IMR-90 (cell line): Measurements from ENCODE around the gene UBE2E2. TPM values are rescaled to one million over a fixed set of nuclear protein-coding genes. Genes with fewer than 3 reads are reported as not detected.

ENCODE experiments used
- ATAC-seq: fragments of 200-7000 bp; cut with Tn5 transposase; 2 replicates; pipeline ENCODE4 v1.9.1; 2020; ENCODE audit warnings: low read depth, mild to moderate bottlenecking, moderate library complexity
- BruUV-seq: library from RNA; stranded (reverse); fragments of 400-500 nt; replicated peaks from 2 replicates; lab custom pipeline; 2021; lab: Mats Ljungman, UMichigan
- CTCF ChIA-PET: fragments of 300-600 bp; formaldehyde crosslinking; extraction: SDS; loops from one replicate; lab custom pipeline; 2021; ENCODE audit warnings: antibody characterized with exemption; lab: Yijun Ruan, JAX
- POLR2A ChIA-PET: fragments of 300-600 bp; sonication (Branson Sonifier 250); formaldehyde crosslinking; loops from one replicate; lab custom pipeline; 2022; ENCODE audit warnings: antibody characterized with exemption; ENCODE audit not compliant: unreplicated experiment; lab: Charles Lee
- DNase-seq: peaks from one replicate; pipeline ENCODE4 v3.0.0; 2013
- H2AFZ ChIP-seq: replicated peaks from 2 replicates; pipeline ENCODE3; 2013; ENCODE audit warnings: low read length, mild to moderate bottlenecking; ENCODE audit not compliant: poor library complexity
- H2AK5ac ChIP-seq: 2 replicates; pipeline ENCODE4 v1.6.1; 2013; ENCODE audit warnings: low read depth, low read length, inconsistent platforms
- H2AK9ac ChIP-seq: replicated peaks from 2 replicates; pipeline ENCODE3; 2013; ENCODE audit warnings: mild to moderate bottlenecking, low read depth, low read length, moderate library complexity; ENCODE audit not compliant: poor library complexity
- H2BK120ac ChIP-seq: 2 replicates; pipeline ENCODE4 v1.6.1; 2013; ENCODE audit warnings: low read depth, low read length, inconsistent platforms
- H2BK15ac ChIP-seq: 3 replicates; pipeline ENCODE4 v1.6.1; 2013; ENCODE audit warnings: low read depth, low read length, inconsistent platforms
- H2BK20ac ChIP-seq: 2 replicates; pipeline ENCODE4 v1.6.1; 2013; ENCODE audit warnings: low read depth, mild to moderate bottlenecking, inconsistent platforms, low read length, moderate library complexity
- H2BK5ac ChIP-seq: 2 replicates; pipeline ENCODE4 v1.6.1; 2013; ENCODE audit warnings: mild to moderate bottlenecking, low read depth, low read length, inconsistent platforms; ENCODE audit not compliant: poor library complexity, severe bottlenecking
- H3K14ac ChIP-seq: replicated peaks from 2 replicates; pipeline ENCODE4 v1.6.1; 2013; ENCODE audit warnings: low read depth, low read length, inconsistent platforms
- H3K18ac ChIP-seq: 2 replicates; pipeline ENCODE4 v1.6.1; 2013; ENCODE audit warnings: low read depth, low read length, control low read depth
- H3K23ac ChIP-seq: 2 replicates; pipeline ENCODE4 v1.6.1; 2013; ENCODE audit warnings: low read depth, low read length, inconsistent platforms
- H3K27ac ChIP-seq: 2 replicates; pipeline ENCODE4 v1.5.1; 2013; ENCODE audit warnings: mild to moderate bottlenecking, control low read depth, low read length; ENCODE audit not compliant: insufficient read depth
- H3K27me3 ChIP-seq: 2 replicates; pipeline ENCODE4 v1.6.1; 2013; ENCODE audit warnings: low read length; ENCODE audit not compliant: control insufficient read depth, insufficient read depth
- H3K36me3 ChIP-seq: 2 replicates; pipeline ENCODE4 v1.6.1; 2013; ENCODE audit warnings: low read length, mixed read lengths; ENCODE audit not compliant: control insufficient read depth, insufficient read depth
- H3K4ac ChIP-seq: 2 replicates; pipeline ENCODE4 v1.6.1; 2013; ENCODE audit warnings: low read depth, low read length, inconsistent platforms
- H3K4me1 ChIP-seq: 2 replicates; pipeline ENCODE4 v1.6.1; 2013; ENCODE audit warnings: low read length, mixed read lengths; ENCODE audit not compliant: control insufficient read depth, insufficient read depth
- H3K4me2 ChIP-seq: 2 replicates; pipeline ENCODE4 v1.6.1; 2013; ENCODE audit warnings: low read depth, mild to moderate bottlenecking, control low read depth, low read length, moderate library complexity
- H3K4me3 ChIP-seq: 2 replicates; pipeline ENCODE4 v1.5.1; 2013; ENCODE audit warnings: low read depth, mild to moderate bottlenecking, control low read depth, low read length, moderate library complexity; ENCODE audit not compliant: insufficient read depth
- H3K56ac ChIP-seq: 2 replicates; pipeline ENCODE4 v1.6.1; 2013; ENCODE audit warnings: low read length, inconsistent platforms; ENCODE audit not compliant: insufficient read depth; ENCODE audit errors: extremely low read depth
- H3K79me1 ChIP-seq, 2 experiments: 2 replicates each; pipeline ENCODE4 v1.6.1; 2013; ENCODE audit warnings: low read length in 2 of 2, inconsistent platforms in 1 of 2, low read depth in 1 of 2
- H3K9ac ChIP-seq: 2 replicates; pipeline ENCODE4 v1.6.1; 2013; ENCODE audit warnings: low read depth, low read length, control low read depth
- H3K9me1 ChIP-seq: 2 replicates; pipeline ENCODE4 v1.6.1; 2013; ENCODE audit warnings: low read length, inconsistent platforms; ENCODE audit not compliant: insufficient read depth
- H3K9me3 ChIP-seq: 2 replicates; pipeline ENCODE4 v1.6.1; 2013; ENCODE audit warnings: low read length; ENCODE audit not compliant: control insufficient read depth, insufficient read depth
- H4K20me1 ChIP-seq: 2 replicates; pipeline ENCODE4 v1.6.1; 2013; ENCODE audit warnings: low read length, inconsistent platforms; ENCODE audit not compliant: insufficient read depth
- H4K5ac ChIP-seq: 2 replicates; pipeline ENCODE4 v1.6.1; 2013; ENCODE audit warnings: mild to moderate bottlenecking, low read depth, low read length, control low read depth
- H4K8ac ChIP-seq, 2 experiments: 2 replicates each; pipeline ENCODE4 v1.6.1; 2013; ENCODE audit warnings: low read depth in 2 of 2, low read length in 2 of 2, control low read depth in 1 of 2, inconsistent platforms in 1 of 2
- H4K91ac ChIP-seq: 2 replicates; pipeline ENCODE4 v1.6.1; 2013; ENCODE audit warnings: low read depth, low read length, inconsistent platforms; ENCODE audit not compliant: insufficient read depth
- BHLHE40 ChIP-seq: fragments of 150-350 bp; IDR thresholded peaks from 2 replicates; pipeline ENCODE4 v1.6.1; 2016; ENCODE audit warnings: mild to moderate bottlenecking, low read depth, low read length
- CEBPB ChIP-seq: IDR thresholded peaks from 2 replicates; pipeline ENCODE4 v1.6.1; 2012; ENCODE audit warnings: low read depth, low read length, improper control_type of control experiment
- CHD1 ChIP-seq: IDR thresholded peaks from 2 replicates; pipeline ENCODE4 v1.6.1; 2012; ENCODE audit warnings: low read depth, low read length, improper control_type of control experiment
- CTCF ChIP-seq: conservative IDR thresholded peaks from 2 replicates; pipeline ENCODE4 v1.5.1; 2012; ENCODE audit warnings: mild to moderate bottlenecking, low read depth, low read length, improper control_type of control experiment
- ELK1 ChIP-seq: fragments of 150-350 bp; IDR thresholded peaks from 2 replicates; pipeline ENCODE4 v1.6.1; 2016; ENCODE audit warnings: low read depth, mild to moderate bottlenecking, low read length, moderate library complexity, borderline replicate concordance
- FOS ChIP-seq: fragments of 150-350 bp; IDR thresholded peaks from 2 replicates; pipeline ENCODE4 v1.6.1; 2016; ENCODE audit warnings: low read depth, low read length
- MAFK ChIP-seq: IDR thresholded peaks from 2 replicates; pipeline ENCODE4 v1.6.1; 2012; ENCODE audit warnings: low read depth, low read length, improper control_type of control experiment
- MAZ ChIP-seq: IDR thresholded peaks from 2 replicates; pipeline ENCODE4 v1.6.1; 2012; ENCODE audit warnings: low read depth, mild to moderate bottlenecking, low read length, improper control_type of control experiment, moderate library complexity, borderline replicate concordance
- MXI1 ChIP-seq: IDR thresholded peaks from 2 replicates; pipeline ENCODE4 v1.6.1; 2012; ENCODE audit warnings: low read depth, mild to moderate bottlenecking, low read length, moderate library complexity, borderline replicate concordance
- NFE2L2 ChIP-seq: fragments of 150-350 bp; IDR thresholded peaks from 2 replicates; pipeline ENCODE4 v1.6.1; 2016; ENCODE audit warnings: low read depth, mild to moderate bottlenecking, low read length
- POLR2A ChIP-seq: IDR thresholded peaks from 2 replicates; pipeline ENCODE4 v1.6.1; 2012; ENCODE audit warnings: mild to moderate bottlenecking, low read depth, low read length
- RAD21 ChIP-seq: IDR thresholded peaks from 2 replicates; pipeline ENCODE4 v1.6.1; 2012; ENCODE audit warnings: low read length, improper control_type of control experiment
- RCOR1 ChIP-seq: IDR thresholded peaks from 2 replicates; pipeline ENCODE4 v1.6.1; 2012; ENCODE audit warnings: mild to moderate bottlenecking, low read length, improper control_type of control experiment; ENCODE audit not compliant: insufficient replicate concordance
- RFX5 ChIP-seq: IDR thresholded peaks from 2 replicates; pipeline ENCODE4 v1.8.0; 2012; ENCODE audit warnings: low read depth, mild to moderate bottlenecking, low read length, moderate library complexity
- SMC3 ChIP-seq: fragments of 150-350 bp; IDR thresholded peaks from 2 replicates; pipeline ENCODE4 v1.6.1; 2016; ENCODE audit warnings: low read depth, mild to moderate bottlenecking, antibody characterized with exemption, low read length, moderate library complexity
- USF2 ChIP-seq: fragments of 150-350 bp; IDR thresholded peaks from 2 replicates; pipeline ENCODE4 v1.6.1; 2017; ENCODE audit warnings: mild to moderate bottlenecking, antibody characterized with exemption, low read length, low read depth
- WGBS, 2 experiments: methylation state at CpG; one replicate each; pipeline versions ENCODE4 v1.1.5 to v1.1.7; 2013; ENCODE audit warnings: missing lambda C conversion rate in 2 of 2; ENCODE audit not compliant: insufficient read length in 1 of 2; ENCODE audit errors: extremely low coverage in 2 of 2; 5-methylcytosine and 5-hydroxymethylcytosine counted together
- dilution Hi-C: fragments of 300-500 bp; cut with HindIII; formaldehyde crosslinking; loops from one replicate; pipeline ENCODE4 v1.14.3; 2018; ENCODE audit warnings: low sequenced_read_pairs; ENCODE audit not compliant: unreplicated experiment
- in situ Hi-C: fragments of 300-500 bp; cut with MboI; formaldehyde crosslinking; loops from 3 replicates; pipeline ENCODE4 v1.14.3; 2019; ENCODE audit warnings: low sequenced_read_pairs, inconsistent platforms, mixed read lengths
- intact Hi-C: fragments of 100-400 bp; cut with micrococcal nuclease; formaldehyde crosslinking; loops from 2 replicates; pipeline ENCODE4 v1.10.0; 2022
- polyA plus RNA-seq, 3 experiments: library from polyadenylated mRNA; depleted of rRNA; stranded (reverse); fragments of >200 nt; gene quantifications; 2 replicates each; pipeline ENCODE4 v1.2.3, GENCODE V29; 2012; ENCODE audit warnings: low replicate concordance in 1 of 3
- total RNA-seq: library from RNA; depleted of rRNA; stranded (reverse); fragments of >200 nt; gene quantifications from 2 replicates; pipeline ENCODE4 v1.2.3, GENCODE V29; 2012

Gene UBE2E2
- total and polyA plus RNA-seq, 2 of the 4 experiments (the other 2 are of a cell fraction) = 18.6 to 32.7 TPM

- H2BK120ac ChIP-seq = no peak overlapping the region
- H4K91ac ChIP-seq = no peak overlapping the region
- BruUV-seq = no TSS peak
- no peak overlapping the region for H2BK20ac ChIP-seq
- H2BK5ac ChIP-seq = no peak overlapping the region
- no peak overlapping the region for H2AK5ac ChIP-seq
- no peak overlapping the region for H3K18ac ChIP-seq
- no peak overlapping the region for H3K56ac ChIP-seq
- no peak overlapping the region for H3K14ac ChIP-seq
- no peak for ATAC-seq
- no peak overlapping the region for H4K5ac ChIP-seq
- WGBS, 2 experiments = no CpG with 5 or more reads among the region's 5 CpGs
- H3K23ac ChIP-seq = no peak overlapping the region
- intact Hi-C loops (no loop called here), in situ Hi-C loops (no loop called here), dilution Hi-C loops (no loop called here)
- no peak overlapping the region for H3K4ac ChIP-seq
- no peaks in the 10 kb centered on the region for H4K20me1 ChIP-seq
- peaks cover 0 to 7% of the 10 kb centered on the region in 2 experiments; a peak in 3 of 4 replicates for H3K79me1 ChIP-seq
- H3K4me1 ChIP-seq = peaks cover 3% of the 10 kb centered on the region
- H2AK9ac ChIP-seq = no peak overlapping the region
- H3K27ac ChIP-seq = no peak overlapping the region
- no peak overlapping the region for H3K4me3 ChIP-seq
- TF ChIP-seq MAFK (no peak), MAZ (no peak), RAD21 (no peak), CHD1 (no peak), BHLHE40 (no peak), CEBPB (no peak), RFX5 (no peak), USF2 (no peak), SMC3 (no peak), FOS (no peak), ELK1 (no peak), NFE2L2 (no peak), POLR2A (no peak), CTCF (no peak), MXI1 (no peak), RCOR1 (no peak)
- no peak overlapping the region for H3K4me2 ChIP-seq
- no peak for DNase-seq
- no peak overlapping the region for H2AFZ ChIP-seq
- POLR2A ChIA-PET = interaction anchor here (0.6 kb wide), 1 partner anchor 10 kb away, joined by 4 read pairs; no protein-coding TSS in a partner anchor
- H2BK15ac ChIP-seq = no peak overlapping the region
- H3K9me1 ChIP-seq = peaks cover 5% of the 10 kb centered on the region; the same call in 1 of the 2 replicates
- no peaks in the 10 kb centered on the region for H3K9me3 ChIP-seq
- no peak overlapping the region for H4K8ac ChIP-seq
- H3K27me3 ChIP-seq = no peaks in the 10 kb centered on the region
- CTCF ChIA-PET = no interaction called here
- H3K36me3 ChIP-seq = no peaks in the 10 kb centered on the region
- H3K9ac ChIP-seq = no peak overlapping the region
These were observed 362.1 kb downstream of the UBE2E2 start for GRCh38 chr3:23565041-23565775.
